Left hindlimb (tissue), 1 donor: Measurements from ENCODE around the gene ATG16L2.
A peak's percentile ranks its signal among the peaks of the same experiment; 100 is the strongest.
"Not testable (repeated sequence)": the region's sequence is repeated elsewhere in the genome, so short reads cannot be mapped to it uniquely, and the experiment has no call there.

Source experiments
- DNase-seq: peaks from one replicate; pipeline ENCODE4 v3.0.0-alpha.2; 2018

The ATG16L2 gene

DNA sequence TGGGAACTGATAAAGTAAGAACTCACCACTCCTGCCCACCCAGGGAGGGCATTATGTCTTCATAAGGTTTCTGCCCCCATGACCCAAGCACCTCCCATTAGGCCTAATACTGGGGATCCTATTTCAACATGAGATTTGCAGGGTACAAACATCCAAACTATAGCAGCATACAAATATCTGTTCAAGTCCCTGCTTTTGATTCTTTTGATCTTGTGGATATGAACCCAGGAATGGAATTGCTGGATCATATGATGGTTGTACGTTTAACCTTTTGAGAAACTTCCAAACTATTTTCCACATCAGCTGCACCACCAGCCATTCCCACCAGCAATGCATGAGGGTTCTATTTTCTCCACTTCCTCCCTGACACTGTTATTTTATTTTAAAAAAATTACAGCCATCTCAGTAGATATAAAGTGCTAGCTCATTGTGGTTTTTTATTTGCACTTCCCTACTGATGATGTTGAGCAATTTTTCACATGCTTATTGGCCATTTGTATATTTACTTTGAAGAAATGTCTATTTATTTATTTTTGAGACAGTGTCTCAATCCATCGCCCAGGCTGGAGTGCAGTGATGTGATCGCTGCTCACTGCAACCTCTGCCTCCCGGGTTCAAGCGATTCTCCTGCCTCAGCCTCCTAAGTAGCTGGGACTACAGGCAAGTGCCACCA is 7.1 kb upstream of the ATG16L2 start:
- no peak for DNase-seq

DNA sequence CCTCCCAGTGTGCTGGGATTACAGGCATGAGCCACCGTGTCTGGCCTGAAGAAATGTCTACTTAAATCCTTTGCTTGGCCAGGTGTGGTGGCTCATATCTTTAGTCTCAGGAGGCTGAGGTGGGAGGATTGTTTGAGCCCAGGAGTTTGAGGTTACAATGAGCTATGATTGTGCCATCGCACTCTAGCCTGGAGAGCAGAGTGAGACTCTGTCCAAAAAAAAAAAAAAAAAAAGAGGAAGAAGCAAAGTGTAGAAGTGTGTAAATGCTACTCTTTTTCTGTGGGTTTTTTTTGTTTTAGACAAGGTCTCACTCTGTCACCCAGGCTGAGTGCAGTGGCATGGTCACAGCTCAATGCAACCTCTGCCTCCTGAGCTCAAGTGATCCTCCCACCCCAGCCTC is 6.4 kb upstream of the ATG16L2 start:
- no peak for DNase-seq

DNA sequence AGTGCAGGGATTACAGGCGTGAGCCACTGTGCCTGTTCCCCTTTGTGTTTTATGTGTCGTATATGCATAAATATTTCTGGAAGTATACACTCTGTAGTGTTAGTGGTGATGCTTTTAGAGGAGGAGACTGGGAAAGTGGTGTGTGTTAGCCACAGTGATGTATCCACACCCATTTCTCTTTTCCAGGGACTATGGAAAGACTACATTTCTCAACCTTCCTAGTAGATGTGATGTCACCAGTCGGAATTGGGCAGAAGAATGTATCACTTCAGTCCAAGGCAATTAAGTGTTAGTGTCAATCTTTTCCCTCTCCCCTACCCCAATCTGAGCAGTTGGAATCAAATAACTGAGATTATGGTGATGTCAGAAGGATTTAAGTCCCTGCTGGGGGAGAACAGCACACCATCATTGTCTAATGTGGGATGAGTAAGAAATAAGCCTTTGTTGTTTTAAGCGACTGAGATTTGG is 5.8 kb upstream of the ATG16L2 start:
- no peak for DNase-seq

DNA sequence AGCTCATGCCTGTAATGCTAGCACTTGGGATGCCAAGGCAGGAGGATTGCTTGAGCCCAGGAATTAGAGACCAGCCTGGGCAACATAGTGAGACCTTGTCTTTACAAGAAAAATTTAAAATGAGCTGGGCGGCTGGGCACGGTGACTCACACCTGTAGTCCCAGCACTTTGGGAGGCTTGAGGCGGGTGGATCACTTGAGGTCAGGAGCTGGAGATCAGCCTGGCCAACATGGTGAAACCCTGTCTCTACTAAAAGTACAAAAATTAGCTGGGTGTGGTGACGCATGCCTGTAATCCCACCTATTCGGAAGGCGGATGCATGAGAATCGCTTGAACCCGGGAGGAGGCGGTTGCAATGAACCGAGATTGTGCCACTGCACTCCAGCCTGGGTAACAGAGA is 2.5 kb upstream of the ATG16L2 start:
- not testable (repeated sequence) for DNase-seq

DNA sequence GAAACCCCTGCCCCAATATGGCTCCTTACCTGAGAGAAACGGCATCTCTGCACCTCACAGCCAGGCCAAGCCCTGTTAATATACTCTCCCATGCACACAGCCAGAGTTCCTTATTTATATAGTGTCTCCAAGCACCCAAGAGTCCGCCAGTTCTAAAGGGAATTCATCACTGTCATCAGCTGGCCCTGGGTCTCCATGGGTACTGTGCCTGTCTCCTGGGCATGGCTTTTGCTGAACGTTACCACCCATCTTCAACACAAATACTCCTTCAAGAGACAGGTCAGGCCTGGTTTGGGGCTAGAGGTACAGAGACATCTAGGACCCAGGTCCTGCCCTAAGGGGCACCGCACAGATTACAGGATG is 1.6 kb upstream of the ATG16L2 start:
- no peak for DNase-seq

DNA sequence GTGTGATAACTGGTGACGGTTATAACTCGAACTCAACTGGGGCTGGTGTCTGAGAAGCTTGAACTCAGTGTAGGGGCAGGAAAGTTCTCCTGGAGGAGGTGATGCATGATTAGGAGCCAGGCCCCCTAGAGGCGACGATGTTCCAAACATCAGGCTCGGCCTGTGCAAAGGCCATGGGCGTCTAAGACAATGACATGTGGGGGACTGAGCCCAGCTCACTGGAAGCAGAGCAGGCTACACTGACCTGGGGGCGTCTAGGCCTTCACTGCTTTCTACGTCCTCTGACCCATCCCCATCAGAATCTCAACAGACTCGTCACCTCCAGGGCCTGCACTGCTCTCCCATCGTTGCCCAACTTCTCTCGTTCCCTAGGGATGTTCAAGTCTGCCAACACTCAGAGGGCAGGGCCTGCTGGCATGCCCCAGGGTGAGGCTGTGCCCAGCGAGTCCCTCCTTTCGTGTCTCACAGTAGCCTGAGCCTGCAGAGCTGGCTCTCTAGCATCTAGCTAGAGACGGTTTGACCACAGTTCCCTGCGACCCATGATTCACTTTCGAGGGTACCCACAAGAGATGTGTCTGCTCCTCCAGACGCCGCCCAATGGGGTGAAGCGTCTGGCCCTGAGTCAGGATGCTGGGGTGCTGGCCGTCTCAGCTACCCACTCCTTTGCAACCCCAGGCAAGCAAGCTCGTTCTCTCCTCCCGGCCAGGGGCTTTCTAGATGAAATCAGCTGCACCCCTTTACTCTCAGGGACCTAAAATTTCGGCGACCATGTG is 1.1 kb upstream of the ATG16L2 start:
- no peak for DNase-seq

DNA sequence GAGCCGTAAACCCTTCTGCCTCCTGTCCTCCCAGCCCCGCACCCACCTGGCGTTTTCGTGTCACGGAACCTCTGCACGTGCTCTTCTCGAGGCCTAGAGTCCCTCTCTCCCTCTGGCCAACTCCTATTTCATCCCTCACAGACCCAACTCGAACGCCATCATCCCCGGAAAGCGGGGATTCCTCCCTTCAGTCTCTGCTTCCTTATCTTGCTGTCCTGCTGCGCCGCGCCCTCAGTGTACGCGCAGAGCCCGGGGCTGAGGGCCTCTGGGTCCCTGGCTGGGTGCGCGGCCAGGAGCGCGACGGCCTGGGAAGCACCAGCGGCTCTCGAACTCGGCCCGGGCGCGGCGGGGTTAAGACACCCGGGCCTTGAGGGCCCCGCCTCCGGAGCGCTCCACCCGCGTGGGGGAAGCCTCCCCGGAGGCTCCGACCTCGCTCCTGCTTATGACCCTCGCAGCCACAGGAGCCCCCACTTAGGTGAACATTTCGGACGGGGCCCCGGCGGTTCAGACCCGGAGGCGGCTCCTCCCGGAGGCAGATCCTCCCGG is 398 bp upstream of the ATG16L2 start:
- no peak for DNase-seq

DNA sequence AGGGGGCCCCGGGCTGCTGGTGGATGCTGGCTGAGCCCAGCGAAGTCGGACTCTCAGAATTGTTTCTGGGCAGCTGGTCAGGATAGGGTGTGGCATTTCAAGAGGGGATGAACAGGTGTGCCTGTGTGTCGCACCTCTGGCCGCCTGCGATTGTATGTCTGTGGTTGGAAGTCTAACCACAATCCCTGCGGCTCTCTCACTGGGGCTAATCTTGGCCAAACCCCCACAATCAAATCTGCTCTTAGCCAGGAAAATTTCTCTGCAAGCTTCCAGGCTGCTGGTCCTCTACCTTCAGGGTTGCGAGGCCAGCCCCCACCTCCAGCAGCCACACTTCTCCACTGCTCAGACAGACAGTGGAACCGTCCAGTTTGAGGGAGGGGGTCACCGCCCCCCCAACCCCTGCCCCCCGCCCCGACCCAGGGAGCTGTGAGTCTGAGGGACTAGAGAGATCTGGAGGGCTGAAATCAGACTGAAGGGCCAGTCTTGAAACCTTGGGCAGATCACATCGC is 953 bp downstream of the ATG16L2 start:
- DNase-seq, result no peak

DNA sequence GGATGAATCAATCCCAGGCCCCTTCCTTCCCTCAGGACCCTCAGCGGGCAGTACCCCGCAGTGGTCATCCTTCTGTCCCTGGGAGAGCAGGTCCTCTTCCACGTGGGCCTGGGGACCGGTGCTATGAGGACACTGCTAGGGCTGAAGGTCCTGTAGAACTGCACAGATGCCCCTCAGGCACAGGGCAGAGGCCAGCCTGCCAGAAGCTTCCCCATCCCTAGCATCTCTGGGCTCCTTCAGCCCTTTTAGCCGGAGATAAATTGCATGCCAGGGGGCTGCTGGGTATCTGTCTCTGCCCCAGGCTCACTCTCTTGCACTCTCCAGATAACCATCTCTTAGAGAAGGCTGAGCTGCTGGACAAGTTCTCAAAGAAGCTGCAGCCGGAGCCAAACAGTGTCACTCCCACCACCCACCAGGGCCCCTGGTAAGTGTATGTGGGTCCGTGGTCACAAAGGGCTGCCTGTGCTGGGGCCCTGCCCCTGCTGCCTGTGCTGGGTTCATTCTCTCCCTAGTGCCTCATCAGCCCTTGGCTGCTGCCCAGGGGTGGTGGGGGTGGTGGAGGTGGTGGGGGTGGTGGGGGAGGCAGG is 2.3 kb downstream of the ATG16L2 start:
- DNase-seq, result no peak

DNA sequence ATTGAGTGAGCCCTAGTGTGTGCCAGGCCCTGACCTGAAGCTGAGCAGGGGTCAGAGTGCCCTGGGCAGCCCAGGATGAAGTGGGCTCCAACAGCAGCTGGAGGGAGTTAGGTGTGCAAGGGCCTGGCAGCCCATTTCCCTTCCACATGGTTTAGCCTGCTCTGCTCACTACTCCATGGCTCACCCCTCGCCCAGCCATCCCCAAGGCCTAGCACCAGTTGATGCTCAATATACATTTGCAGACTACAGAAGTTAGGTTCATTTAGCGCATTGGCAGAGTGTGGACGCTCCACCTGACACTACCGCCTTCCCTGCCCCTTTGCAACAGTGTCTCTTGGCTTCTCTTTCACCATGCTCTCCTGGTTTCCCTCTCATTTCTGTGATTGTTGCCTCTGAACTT is 3.8 kb downstream of the ATG16L2 start:
- DNase-seq, result no peak

DNA sequence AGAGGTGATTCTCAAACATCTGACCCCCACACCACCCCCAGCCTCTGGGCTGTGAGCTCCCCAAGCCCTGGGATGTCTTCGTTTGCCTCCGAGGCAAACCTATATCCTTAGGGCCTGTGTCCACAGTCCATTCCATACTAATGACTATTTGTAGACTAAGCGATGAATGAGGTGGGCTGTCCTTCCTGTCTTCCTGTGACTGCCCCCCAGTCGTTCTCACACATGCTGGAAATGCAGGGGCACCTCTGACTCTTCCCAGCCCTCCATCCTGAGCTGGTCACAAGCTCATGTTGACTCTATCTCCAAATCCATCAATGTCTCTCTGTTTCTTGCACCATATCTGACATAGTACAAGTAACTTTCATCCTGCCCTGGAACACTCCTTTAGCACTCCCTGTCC is 4.8 kb downstream of the ATG16L2 start:
- no peak for DNase-seq

DNA sequence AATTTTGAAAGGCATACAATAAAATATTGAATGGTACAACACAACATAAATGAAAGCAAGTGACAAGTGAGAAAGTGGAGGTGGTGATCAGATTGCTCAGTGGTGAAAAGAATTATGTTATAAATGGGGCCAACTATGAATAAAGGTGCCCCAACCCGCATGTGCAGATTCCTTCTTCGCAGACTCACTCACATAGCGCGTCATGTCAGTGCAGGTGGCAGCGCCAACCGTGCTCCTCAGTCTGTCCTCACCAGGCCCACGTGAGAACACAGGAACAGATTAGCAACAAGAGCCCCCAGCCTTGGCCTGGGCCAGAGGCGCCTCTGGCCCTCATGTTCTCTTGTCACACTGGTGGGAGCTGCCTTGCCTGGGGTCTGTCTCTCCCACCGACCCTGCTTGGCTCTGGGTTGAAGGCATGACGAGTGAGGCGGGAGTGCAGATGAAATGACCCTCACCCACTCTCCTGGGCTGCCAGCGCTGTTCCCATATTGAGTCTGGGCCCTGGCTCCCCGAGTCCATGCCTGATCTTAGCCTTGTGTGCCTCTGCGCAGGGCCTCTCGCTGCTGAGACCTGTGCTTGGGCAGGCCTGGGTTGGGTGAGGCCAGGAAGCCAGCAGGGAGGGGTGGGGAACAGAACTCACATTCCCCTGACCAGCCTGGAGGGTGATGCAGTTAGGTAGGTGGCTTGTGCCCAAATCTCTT is 6.4 kb downstream of the ATG16L2 start:
- no peak for DNase-seq

DNA sequence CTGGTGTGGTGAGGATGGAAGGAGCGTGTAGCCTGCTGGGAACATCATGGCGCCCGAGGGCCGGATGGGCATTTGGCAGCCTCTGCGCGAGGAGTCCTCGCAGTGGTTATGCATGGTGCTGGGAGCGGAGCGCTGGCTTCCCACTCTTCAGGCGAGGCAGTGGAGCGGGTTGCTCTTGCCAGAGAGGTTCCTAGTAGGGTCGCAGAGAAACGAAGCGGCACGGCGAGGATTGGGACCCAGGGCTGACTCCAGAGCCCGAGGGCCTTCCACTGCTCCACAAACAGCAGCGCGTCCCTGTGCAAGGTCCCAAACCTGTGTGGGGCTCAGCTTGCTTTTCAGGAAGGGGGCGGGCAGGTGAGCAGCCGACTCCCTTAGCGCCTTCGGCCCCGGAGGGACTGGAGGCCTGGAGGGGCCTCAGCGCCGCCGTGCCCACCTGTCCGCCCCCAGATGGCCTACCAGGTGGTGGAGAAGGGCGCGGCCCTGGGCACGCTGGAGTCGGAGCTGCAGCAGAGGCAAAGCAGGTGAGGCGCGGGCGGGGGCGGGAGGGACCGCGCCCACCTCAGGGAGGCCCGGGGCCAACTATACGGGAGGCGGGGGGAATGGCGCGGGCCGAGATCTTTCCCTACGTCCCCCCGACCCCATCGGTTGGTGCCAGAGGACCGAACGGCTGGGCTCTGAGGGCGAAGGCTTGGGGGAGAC is 7.2 kb downstream of the ATG16L2 start:
- DNase-seq, result no peak

DNA sequence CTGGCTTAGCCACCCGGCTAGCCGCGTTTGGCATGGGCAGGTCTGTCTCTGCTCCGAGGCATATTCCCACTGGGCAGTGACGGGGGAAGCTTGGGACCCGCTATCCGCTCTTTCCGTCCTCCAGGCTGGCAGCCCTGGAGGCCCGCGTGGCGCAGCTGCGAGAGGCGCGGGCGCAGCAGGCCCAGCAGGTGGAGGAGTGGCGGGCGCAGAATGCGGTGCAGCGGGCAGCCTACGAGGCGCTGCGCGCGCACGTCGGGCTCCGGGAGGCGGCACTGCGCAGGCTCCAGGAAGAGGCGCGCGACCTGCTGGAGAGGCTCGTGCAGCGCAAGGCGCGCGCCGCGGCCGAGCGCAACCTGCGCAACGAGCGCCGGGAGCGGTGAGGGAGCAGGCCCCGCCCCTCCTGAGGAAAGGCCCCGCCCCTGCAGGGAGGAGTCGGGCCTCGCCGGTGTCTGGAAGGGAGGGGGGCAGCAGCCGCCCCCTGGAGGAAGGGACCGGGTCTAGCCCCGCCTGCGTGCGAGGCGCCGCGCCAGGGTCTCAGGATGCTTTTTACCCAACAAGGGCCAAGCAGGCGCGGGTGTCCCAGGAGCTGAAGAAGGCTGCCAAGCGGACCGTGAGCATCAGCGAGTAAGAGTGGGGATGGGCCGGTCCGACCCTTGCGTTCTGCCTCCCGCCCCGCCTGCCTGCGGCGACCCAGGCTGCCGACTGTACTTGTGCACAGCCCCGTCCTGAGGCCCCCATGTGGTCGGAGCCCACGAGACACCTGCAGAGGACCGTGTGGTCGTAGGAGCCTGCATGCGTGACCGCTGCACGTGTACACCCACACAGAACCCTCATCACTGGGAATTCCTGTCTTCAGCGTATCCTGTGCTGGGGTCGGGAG is 7.9 kb downstream of the ATG16L2 start:
- peak; percentile 93 for DNase-seq

DNA sequence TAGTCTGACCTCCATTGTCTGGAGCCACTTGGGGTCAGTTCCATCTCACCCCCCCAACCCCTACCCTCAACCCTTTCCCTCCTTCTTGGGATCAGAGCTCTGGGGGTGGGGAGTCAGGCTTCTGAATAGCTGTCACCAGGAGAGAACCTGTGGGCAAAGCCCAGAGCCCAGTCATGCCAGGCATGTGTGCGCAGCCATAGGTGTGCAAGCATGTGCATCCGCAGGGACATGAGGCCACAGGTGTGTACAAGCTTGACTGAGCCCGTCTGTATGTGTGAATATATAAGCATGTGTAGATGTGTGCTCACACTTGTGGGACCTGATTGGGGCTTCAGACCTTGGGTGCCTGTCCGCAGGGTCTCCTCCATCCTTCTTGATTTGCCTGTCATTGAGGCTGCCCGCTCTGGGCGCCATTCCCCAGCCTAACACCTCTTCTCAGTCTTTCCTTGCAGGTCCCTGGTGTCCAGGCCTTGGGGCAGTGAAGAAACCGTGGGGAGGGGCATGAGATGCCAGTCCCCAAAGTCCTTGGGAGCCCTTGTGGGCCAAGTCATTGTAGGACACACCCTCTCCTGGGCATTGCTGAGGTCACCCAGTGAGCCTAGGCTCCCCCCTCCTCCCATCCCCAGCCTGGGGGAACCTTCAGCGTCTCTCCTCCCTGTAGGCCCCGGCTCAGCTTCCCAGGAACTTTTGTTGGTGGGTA is 9.0 kb downstream of the ATG16L2 start:
- DNase-seq, result no peak

DNA sequence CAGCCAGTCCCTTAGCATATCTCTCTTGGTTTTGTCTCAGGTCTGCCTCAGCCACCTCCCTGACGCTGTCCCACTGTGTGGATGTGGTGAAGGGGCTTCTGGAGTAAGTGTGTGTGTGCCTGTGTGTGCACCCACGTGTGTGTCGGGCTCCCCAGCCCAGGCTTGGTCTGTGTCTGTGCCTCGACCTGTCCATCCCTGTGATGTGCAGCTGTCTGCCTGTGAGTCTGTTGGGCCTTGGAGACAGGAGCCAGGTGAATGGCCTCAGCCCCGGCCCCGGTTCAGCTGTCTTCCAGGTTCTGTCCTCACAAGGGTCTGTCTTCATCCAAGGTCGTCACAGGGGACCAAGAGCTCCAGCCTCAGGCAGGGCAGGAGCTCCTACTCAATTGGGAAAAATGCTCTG is 9.8 kb downstream of the ATG16L2 start:
- DNase-seq, result no peak

DNA sequence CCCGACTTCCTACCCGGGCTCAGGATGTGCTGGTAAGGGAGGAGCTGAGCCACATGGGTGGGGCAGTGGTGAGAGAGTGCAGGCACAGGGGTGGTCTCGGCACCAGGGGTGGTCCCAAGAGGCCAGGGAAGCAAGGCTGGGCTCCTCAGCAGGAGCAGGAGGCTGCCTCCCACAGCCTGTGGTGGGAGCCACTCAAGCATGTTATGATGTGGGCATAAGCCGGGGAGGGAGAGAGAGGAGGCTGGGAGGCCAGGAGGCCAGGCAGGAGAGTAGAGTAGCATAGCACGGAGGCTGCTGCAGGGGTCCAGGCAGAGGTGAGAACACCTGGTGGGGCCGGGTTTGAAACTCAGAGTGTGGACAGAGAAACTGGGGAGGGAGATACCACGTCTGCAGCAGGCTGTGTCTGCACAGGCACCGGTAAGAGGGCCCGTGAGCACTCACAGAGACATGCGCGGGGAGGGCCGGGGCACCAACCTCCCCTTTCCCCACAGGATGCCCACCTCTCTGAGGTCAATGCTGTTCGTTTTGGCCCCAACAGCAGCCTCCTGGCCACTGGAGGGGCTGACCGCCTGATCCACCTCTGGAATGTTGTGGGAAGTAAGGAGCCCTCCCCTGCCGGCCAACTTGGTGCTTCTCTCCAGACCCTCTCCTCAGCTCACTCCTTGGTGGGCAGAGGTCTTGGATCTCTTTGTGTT is 10.7 kb downstream of the ATG16L2 start:
- no peak for DNase-seq

DNA sequence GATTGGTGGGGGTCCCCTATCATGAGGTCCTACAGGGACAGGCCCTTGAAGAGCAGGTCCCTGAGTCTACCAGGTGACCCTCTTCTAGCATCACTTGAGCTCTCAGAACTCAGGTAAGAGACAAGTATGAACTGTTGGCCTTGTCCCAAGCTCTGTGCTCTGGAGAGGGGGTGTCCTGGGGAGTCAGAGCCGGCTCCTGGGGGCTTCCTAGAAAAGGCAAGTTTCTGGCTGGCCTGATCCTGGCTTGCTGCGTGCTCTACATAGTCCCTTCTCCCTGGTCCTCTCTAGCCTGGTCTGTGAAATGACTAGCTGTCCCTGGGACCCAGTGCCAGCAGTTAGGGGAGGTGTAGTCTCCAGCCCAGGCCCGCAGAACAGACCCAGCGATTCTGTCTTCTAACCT is 11.4 kb downstream of the ATG16L2 start:
- DNase-seq, result no peak

DNA sequence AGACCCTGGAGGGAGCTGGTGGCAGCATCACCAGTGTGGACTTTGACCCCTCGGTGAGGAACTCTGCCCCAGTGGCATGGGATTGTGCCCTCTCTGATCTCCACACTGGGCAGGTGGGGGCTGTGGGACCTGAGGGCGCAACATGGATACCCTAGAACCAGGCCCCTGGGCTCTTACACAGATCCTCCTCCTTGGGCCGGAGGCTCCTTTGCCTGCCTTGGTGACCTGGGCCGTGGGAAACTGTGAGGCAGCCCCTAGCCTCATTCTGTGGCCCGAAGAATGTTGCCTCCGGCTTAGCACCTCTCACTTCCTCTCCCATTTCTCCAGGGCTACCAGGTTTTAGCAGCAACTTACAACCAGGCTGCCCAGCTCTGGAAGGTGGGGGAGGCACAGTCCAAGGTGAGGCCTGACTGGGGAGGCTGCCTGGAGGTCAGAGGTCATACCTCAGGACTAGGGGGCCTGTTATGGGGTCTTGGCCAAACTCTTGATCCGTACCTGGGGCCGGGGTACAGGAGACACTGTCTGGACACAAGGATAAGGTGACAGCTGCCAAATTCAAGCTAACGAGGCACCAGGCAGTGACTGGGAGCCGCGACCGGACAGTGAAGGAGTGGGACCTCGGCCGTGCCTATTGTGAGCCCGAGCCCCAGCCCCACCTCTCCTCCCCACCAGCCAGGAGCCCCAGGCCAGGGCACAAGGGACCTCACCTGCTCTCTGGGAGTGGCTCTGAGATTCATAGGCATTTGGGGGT is 12.2 kb downstream of the ATG16L2 start:
- no peak for DNase-seq
